H1 (cell line): ENCODE measurements around the gene SCMH1.

Experiments used
- EGR1 ChIP-seq: IDR thresholded peaks from 2 replicates; pipeline ENCODE4 v1.6.1; 2011; ENCODE audit warnings: low read depth, low read length, borderline replicate concordance
- EZH2 ChIP-seq: fragments of 200-600 bp; sonication (generic); IDR thresholded peaks from 2 replicates; pipeline ENCODE4 v1.7.1; 2012; ENCODE audit warnings: low read depth, mild to moderate bottlenecking, moderate library complexity, low read length, inconsistent platforms; ENCODE audit not compliant: severe bottlenecking
- GABPA ChIP-seq: IDR thresholded peaks from 2 replicates; pipeline ENCODE4 v1.6.1; 2011; ENCODE audit warnings: mild to moderate bottlenecking, low read length, moderate library complexity, borderline replicate concordance; ENCODE audit not compliant: insufficient read depth
- GTF2F1 ChIP-seq: IDR thresholded peaks from 2 replicates; pipeline ENCODE4 v1.6.1; 2012; ENCODE audit warnings: low read depth, low read length, improper control_type of control experiment, borderline replicate concordance
- SP4 ChIP-seq: IDR thresholded peaks from 2 replicates; pipeline ENCODE4 v1.6.1; 2012; ENCODE audit warnings: low read length, inconsistent platforms
- SUZ12 ChIP-seq: fragments of 200-600 bp; sonication (generic); IDR thresholded peaks from 2 replicates; pipeline ENCODE4 v1.6.1; 2012; ENCODE audit warnings: mild to moderate bottlenecking, inconsistent platforms, low read length, moderate library complexity, mixed read lengths
- ZNF274 ChIP-seq: IDR thresholded peaks from 2 replicates; pipeline ENCODE4 v1.7.0; 2012; ENCODE audit warnings: low read length, borderline replicate concordance; ENCODE audit errors: extremely low read depth

- TF ChIP-seq EZH2 (no peak), ZNF274 (no peak), EGR1 (no peak), GABPA (no peak), GTF2F1 (no peak), SP4 (no peak), SUZ12 (no peak)
Observed at GRCh38 chr1:41109310-41110197, 132.6 kb downstream of the SCMH1 start.
